ENCODE data around the gene PPM1M.
A peak's percentile ranks its signal among the peaks of the same experiment; 100 is the strongest.
"Not testable (repeated sequence)": the region's sequence is repeated elsewhere in the genome, so short reads cannot be mapped to it uniquely, and the experiment has no call there.

PPM1M gene

DNA sequence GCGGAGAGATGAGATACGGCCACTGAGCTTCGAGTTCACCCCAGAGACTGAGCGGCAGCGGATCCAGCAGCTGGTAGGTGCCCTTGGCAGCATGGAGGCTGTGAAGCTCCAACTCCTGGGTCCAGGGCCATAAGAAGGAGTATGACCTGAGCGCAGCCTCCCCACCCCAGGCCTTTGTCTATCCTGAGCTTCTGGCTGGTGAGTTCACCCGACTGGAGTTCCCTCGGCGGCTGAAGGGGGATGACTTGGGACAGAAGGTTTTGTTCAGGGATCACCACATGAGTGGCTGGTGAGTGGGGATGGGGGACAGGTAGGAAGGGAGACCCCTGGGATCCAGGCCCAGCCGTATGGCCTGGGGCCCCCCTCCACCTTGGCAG, 2.6 kb downstream of the PPM1M start:
- DNase-seq, result no peak

DNA sequence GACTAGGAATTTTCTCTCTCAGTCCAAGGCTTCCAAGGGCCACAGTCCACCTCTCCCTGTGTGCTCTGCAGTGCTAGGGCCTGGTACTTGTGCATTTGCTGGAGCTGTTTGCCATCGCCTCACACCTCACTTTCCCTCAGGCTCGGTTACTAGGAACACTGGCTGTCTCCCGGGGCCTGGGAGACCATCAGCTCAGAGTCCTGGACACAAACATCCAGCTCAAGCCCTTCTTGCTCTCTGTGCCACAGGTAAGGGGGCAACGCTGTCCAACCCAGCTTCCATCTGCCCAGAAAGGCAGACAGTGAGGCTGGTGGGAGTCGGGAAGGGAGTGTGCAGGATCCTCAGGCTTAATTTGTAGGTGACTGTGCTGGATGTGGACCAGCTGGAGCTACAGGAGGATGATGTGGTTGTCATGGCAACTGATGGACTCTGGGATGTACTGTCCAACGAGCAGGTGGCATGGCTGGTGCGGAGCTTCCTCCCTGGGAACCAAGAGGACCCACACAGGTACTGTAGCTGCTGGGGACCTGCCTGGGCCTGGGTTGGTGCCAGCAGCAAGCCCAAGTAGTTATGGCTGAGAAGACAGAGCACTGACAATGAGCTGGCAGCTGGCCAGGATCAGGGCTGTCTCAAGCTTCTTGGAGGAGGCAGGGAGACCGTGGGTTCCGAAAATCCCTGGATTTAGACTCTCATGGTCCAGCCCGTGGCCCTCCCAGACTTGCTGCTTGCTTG, 3.4 kb downstream of the PPM1M start:
- DNase-seq, result no peak

DNA sequence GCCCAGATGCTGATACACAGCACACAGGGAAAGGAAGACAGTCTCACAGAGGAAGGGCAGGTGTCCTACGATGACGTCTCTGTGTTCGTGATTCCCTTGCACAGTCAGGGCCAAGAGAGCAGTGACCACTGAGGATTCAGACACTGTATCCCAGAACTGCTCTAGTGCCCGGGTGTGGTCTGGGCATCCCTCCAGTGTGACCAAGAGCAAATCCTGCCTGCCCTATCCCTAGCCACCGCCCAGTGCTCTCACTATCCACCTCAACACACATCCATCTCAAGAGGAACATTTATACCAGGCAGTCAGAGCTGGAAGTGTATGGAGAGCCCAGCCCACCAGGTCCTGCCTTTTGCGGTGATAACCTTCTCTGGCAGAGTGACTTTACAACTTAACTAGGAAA, 4.1 kb downstream of the PPM1M start:
- DNase-seq, result no peak

DNA sequence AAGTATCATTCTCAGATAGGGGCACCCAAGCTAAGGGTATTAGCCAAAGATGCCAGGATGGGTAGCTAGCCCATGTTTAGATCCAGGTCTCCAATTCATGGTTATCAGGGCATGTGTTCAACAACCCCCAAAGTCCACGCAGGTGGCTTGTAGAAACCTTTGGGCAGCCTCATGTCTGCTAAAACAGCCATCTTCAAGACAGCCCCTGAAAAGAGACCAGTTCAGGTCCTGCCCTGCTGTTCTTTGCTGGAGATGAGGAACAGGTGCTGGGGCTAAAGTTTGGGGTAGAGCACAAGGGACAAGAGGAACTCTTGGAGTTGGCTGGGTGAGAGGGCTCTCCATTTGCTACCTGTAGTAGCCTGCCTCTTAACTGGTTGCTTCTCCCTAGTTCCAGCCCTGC, 4.6 kb downstream of the PPM1M start:
- DNase-seq, result no peak

DNA sequence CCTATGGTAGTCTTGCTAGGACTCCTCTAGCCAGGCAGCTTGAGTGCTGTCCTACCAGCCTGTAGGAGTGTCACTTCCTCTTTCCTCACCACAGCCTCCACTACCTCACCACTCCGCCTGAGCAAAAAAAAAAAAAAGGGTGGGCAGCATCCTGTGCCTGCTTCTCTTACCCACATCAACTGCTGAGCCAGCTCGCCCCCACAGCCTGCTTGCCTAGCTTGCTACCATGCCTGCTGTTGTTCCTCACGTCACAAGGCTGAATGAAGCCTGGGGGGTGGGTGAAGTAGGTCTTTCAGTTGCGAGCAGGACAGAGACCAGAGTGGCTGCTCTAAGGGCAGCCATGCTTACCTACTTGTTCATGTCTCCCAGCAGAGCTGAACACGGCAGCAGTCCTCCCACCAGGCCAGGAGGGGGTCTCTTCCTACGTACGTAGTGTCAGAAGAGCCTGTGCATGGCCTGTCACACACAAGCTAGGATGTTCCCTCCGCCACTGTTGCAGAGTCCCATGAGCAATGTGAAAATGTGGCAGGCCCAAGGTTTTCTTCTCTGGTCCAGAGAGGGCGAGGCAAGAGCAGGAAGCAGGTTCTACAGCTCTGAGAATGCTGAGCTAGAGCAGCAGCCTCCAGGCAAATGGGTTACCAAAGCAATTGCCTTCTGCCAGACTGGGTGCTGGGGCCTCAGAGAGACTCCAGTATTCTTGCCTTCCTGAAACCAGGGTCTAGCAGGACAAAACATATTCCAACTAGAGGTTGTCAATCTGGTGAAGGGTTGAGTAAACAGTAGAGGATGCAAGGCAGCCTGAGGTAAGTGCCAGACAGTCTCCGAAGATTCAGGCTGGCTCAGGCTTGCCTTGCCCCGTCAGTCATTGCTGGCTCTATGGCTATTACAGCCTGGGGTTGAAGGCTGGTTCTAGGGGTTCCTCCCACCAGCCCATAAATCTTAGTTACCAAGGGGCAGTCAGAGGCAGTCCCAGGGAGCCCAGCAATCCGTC, 8.1 kb downstream of the PPM1M start:
- DNase-seq, result peak; percentile 98 to 99

DNA sequence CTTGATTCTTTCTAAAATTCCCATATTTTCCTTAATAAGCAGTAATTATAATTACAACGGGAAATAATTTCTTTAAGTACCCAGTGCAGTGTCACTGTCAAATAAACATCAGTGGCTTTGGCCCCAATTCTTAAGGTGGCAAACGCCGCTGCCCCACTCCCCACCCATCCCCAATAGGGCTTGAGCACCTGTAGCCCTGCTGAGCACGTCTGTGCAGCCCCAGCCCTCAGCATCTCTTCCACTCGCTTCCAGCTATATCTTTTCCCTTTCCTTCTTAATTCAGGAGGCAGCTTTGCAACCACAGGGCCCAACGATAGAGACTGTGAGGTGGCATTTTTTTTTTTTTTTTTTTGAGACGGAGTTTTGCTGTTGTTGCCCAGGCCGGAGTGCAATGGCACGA, 9.0 kb downstream of the PPM1M start:
- no peak for DNase-seq

DNA sequence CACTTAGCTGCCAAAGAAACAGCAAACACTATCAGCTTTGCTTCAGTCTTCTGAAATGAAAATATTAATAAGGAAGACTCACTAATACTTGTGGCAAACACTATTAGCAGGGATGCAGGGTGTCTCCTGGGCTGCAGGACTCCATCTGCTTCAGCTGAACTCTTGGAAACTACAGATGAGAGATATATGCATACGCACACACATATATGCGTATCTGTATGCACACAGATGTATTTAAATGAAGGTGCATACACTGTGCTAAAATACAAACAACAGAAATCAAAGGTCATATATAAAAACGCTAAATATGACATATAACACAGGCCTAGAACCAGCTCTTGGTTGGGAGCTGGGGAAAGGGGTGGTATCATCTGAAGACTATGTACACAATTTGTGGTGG, 10.6 kb downstream of the PPM1M start:
- DNase-seq, result no peak

DNA sequence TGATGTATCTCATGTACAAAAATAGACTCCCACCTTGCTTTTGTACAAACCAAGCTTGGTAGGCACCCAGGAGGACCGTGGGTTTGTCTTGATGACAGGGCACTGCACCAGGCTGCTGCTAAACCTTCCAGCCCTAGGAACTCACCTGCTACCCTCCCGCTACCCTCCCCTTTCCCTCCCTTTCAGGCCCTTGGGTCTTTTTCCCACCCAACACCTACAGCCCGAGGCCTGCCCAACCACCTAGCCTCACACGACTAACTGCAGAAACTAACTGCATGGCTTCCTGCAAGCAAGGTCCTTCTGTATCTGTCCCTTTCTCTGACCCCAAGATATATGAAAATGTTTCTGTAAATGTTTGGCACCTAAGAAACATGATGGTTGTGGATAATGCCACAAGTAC, 11.1 kb downstream of the PPM1M start:
- no peak for DNase-seq

DNA sequence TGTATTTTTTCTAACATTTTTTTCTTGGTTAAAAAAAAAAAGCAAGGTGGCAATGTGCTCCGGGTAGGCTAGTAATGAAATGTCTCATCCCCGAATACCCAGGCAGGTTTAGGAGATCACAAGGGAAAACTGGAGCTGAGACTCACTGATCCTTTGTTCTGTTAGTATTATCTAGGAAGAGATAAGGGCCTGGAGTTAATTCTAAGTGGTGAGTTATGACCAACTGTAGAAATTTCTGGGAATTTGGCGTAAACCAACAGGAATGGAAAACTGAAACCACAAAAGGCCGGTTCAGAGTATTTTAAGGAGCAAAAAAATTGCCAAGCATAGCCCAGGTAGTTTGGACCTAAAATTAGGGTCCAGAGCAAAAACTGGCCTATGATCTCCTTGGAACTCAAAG, 12.4 kb downstream of the PPM1M start:
- no peak for DNase-seq

DNA sequence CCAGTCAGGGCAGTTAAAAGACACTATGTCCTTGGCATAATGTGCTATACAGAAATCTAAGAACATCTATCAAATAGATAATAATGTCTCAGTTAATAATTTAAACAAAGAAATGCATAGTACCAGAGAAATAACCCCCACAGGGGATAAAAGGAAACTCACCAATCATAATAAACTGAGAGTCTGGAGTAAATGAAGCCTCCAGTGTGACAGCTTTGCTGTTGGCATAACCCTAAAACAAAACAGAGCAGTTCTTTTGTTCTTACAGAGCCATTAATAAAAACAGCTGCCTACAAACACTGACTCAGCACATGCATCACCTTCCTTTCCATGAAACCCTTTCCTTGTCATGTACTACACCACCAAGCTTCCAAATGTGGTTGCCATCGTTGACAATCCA, 13.5 kb downstream of the PPM1M start:
- no peak for DNase-seq

DNA sequence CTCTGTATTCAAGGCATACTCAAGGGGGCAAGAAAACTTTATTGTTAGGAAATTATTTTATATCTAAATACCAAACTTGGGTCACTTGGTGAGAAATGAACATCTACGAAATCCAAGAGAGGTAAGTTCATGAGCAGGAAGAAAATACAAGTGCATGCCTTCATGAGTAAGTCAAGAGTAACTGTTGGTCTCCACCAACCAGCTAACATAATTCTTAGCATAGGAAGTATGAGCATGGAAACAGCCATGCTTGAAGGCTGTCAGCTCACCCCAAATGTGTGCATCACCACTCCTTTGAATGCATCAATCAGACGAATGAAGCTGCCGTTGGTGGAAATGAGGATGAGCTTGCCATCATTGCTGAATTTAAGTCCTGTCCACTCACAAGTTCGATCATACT, 13.9 kb downstream of the PPM1M start:
- no peak for DNase-seq

DNA sequence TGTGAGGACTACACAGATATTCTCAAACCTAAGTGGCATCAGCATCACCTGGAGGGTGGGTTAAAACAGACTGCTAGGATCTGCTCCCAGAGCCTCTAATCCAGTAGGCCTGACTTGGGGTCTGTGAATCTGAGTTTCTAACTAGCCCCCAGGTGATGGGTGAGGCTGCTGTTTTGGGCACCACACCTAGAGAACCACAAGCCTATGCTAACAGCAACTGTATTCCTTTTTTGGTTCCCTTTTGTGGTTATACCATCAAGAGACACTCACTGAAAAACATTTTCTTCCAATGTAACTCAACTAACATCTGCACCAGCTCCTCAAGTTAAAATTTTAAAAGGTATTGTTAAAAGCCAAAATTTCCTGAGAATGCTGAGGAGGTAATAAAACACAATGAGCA, 16.9 kb downstream of the PPM1M start:
- DNase-seq, result no peak

DNA sequence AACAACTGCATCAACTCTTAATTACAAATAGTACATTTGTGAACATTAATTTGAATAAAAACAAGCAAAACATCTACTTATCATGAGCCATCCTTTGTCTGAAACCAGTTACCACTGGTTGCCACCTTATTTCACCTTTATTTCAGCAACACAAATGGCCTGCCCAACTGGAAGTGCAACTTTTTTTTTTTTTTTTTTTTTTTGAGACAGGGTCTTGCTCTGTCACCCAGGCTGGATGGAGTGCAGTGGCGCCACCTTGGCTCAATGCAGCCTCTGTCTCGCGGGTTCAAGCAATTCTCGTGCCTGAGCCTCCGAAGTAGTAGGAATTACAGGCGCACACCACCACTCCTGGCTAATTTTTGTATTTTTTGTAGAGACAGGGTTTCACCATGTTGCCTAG, 19.8 kb downstream of the PPM1M start:
- DNase-seq, result no peak

DNA sequence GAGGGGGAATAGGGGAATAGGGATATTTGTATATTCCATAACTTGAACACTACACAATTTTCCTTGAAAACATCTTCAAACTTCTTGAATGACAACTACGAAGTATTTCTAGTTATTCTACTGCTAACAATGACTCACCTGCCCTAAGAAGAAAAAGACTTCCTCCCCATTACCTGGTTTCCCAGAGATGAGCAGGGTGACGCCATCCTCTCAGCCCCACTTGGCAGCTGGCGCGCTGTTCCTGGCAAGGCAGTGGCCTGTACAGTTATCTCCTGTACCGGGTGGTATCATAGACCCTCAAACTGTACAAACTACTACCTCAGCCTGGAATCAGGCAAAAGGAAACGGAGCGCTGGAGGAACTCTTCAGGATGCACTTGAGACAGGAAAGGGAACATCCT, 22.5 kb downstream of the PPM1M start:
- no peak for DNase-seq

DNA sequence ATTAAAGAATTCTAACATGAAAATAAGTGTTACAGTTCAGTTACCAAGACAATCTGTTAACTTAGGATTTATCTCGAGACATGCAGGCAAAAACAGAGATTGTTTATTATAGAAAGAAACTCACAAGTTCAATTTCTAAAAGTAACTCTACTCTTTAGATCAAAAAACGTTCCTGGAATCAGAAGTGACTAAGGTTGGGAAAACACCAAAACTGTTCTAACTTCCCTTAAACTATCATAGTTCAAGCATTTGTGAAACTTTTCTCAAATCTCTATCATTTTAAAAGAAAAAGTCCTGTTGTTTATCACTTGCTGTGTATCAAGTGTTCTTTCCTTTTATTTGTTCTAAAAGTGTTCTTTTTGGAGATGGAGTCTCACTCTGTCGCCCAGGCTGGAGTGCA, 24.2 kb downstream of the PPM1M start:
- no peak for DNase-seq

DNA sequence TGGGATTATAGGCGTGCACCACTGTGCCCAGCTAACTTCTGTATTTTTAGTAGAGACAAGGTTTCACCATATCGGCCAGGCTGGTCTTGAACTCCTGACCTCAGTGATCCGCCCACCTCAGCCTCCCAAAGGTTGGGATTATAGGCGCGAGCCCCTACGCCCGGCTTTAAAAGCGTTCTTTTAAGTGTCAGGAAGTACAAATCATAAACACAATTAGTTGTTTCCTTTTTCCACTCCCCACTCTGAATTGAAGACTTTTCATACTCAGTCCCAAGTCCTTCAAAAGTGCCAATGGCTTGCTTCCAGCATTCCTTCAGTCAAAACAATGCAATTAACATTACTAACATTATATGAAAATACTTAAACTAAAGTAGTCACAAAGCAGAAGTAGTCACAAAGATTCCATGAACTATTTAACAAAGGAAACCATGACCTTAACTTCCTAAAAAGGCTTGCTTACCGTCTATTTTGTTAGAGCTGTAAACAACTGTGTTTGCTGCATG, 24.7 kb downstream of the PPM1M start:
- DNase-seq, result peak in 1 of 2 experiments; percentile 11

DNA sequence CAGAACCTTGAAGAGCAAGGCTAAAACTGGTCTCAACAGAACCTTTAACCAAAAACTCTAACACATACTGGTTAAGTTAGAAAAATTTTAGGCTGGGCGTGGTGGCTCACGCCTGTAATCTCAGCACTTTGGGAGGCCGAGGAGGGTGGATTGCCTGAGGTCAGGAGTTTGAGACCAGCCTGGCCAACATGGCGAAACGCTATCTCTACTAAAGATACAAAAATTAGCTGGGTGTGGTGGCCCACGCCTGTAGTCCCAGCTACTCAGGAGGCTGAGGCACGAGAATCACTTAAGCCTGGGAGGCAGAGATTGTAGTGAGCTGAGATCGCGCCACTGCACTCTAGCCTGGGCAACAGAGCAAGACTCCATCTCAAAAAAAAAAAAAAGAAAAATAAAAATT, 26.6 kb downstream of the PPM1M start:
- not testable (repeated sequence) for DNase-seq

DNA sequence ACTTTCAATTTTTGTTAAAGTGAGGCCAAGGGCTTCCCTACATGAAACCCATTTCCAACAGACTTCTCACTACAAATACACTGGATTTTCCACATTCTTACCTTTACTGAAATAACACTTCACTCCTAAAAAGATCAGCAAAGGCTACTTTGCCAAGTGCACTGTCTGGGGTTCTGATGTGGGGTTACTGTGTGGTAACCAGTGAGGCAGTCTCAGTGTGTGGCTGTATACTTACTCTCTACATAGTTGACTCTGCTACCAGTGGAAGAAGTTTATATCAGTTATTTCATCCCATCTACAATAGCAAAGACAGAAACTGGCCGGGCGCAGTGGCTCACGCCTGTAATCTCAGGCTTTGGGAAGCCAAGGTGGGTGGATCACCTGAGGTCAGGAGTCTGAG, 27.3 kb downstream of the PPM1M start:
- no peak for DNase-seq

DNA sequence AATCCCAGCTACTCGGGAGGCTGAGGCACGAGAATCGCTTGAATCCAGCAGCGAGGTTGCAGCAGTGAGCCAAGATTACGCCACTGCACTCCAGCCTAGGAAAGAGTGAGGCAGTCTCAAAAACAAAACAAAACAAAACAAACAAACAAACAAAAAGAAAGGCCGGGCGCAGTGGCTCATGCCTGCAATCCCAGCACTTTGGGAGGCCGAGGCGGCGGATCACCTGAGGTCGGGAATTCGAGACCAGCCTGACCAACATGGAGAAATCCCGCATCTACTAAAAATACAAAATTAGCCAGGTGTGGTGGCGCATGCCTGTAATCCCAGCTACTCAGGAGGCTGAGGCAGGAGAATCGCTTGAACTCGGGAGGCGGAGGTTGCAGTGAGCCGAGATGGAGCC, 29.2 kb downstream of the PPM1M start:
- not testable (repeated sequence) for DNase-seq

DNA sequence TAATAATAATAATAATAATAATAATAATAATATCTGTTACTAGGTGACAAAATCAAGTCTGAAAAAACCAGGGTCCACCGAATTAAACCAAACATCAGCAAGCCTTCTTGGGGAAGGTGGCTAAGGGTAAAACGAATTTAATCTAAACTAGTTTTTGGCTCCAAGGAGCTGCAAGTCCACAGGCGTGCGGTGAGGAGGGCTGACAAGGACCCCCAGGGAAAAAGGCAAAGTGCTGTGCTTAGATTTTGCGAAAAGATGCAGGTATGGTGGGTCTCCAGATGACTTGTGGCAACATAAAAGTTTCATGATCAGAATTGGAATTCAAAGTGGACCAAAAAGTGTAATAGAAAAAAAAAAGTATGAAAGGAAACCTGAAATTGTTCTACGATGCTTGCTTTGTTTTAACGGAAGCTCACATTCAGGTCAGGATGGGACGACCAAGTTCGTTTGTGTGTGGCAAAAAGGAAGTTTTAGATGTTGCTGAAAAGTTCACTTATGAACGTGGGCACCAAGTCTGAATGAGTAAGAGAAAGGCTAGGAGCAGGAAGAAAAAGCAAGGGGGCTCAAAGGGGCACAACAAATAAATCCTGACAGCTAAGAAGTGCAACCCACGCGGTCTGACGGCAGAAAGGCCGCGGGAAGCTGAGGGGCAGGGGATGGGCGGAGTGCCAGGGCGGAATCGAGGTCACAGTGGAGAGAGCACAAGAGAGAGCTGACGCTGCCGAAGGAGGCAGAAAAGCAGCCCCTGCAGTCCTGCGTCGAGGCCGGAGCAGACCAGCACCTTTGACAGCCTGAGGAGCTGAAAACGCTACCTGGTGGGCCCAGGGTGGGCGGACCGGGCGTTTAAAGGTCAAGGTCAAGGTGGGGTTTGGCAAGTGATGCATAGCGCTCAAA, 31.8 kb downstream of the PPM1M start:
- DNase-seq, result peak; percentile 68 to 74

DNA sequence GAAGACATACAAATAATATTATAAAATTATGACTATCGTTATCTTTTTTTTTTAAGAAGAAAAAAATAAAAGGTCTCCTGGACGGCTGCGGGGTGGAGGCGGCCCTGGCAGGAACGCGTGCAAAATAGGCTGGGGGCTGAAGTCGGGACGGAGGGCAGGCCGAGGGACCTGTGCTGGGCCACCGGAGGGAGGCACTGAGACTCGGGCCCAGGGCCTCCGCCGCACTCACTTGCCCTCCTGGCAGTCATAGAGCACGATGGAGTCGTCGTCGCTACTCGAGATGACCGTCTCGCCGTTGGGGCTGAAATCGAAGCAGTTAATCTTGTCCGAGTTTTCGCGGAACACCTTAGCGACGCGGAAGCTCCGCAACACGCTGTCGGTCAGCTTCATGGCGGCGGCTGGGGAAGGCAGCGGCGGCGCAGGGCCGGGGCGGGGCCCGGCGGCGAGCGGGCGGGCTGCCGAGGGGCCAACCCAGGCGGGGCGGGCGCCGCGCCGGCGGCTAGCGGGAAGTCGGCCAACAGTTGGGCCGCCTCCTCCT, 32.5 kb downstream of the PPM1M start:
- DNase-seq, result peak; percentile 66 to 76

DNA sequence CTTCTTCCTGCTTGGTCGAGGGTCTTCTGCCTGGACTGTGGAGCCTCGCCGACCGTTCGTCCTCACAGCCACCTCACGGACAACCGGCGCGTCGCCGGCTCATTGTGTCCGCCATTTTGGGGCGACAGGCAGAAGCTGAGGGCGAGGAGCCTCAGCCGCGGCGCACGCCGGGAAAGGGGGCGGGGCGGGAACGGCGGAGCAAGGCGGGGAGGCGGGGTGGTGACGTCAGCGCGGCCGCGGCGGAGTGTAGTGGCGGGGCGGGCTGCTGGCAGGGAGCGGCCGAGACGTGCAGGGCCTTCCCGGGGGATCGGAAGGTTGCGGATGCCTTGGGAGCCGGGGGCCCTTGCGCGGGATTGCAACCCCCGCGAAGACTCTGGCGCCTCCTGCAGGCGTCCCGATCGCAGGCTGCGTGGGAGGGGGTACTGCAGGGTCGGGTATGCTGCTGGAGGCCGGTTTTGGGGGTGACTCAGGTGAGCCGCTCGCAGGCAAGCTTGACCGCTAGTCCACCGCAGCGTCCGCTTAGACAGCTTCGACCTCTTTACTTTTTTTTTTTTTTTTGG, 33.0 kb downstream of the PPM1M start, which contains the start of gene WDR82:
WDR82 (minus strand) TSS at position 140 of the 560 bp plus-strand sequence. CDS start 288 bp downstream, outside the sequence.
- peak; percentile 93 to 95 for DNase-seq

Data from AML-193 (cell line).